K562 (cell line): ENCODE measurements around the gene PPARD. TPM values are rescaled to one million over a fixed set of nuclear protein-coding genes. Genes with fewer than 3 reads are reported as not detected.

ENCODE experiments used
- ATAC-seq: fragments of 200-7000 bp; cut with Tn5 transposase; 3 replicates; pipeline ENCODE4 v1.9.1; 2020; ENCODE audit warnings: moderate library complexity
- BruUV-seq: library from RNA; stranded (reverse); fragments of 400-500 nt; replicated peaks from 2 replicates; lab custom pipeline; 2021; lab: Mats Ljungman, UMichigan
- CTCF ChIA-PET: fragments of 300-600 bp; formaldehyde crosslinking; extraction: SDS; loops from one replicate; lab custom pipeline; 2021; ENCODE audit warnings: low intra/inter-chr PET ratio; lab: Yijun Ruan, JAX
- POLR2A ChIA-PET: fragments of 300-600, 350-650 bp; sonication (Branson Sonifier 250); formaldehyde crosslinking; extraction: SDS; loops from one replicate; lab custom pipeline; 2021; ENCODE audit warnings: antibody characterized with exemption, inconsistent platforms; lab: Yijun Ruan, JAX
- DNase-seq, 4 experiments: peaks; one replicate each; pipeline versions ENCODE4 v3.0.0 to v3.0.0-alpha.2; 2011 to 2018; ENCODE audit warnings: low spot score in 3 of 4, mixed read lengths in 3 of 4; ENCODE audit errors: extremely low read depth in 1 of 4
- FAIRE-seq: peaks from 2 replicates; lab custom pipeline; 2011; peaks lifted over from hg19 to GRCh38; lab: Jason Lieb, UNC
- H2AFZ ChIP-seq: 2 replicates; pipeline ENCODE4 v1.6.0; 2011; ENCODE audit warnings: low read depth, low read length, control low read depth, inconsistent platforms
- H3K27ac ChIP-seq: fragments of 200-600 bp; 3 replicates; pipeline ENCODE4 v1.8.0; 2011; ENCODE audit warnings: low read depth, mild to moderate bottlenecking, control low read depth, inconsistent platforms, low read length, moderate library complexity, mixed read lengths; ENCODE audit errors: extremely low read depth
- H3K27me3 ChIP-seq, 2 experiments: fragments of 300-600 bp in 1 of 2; 2 replicates in 1 of 2; 3 replicates in 1 of 2; pipeline versions ENCODE4 v1.6.0 to v1.8.0; 2011; ENCODE audit warnings: inconsistent platforms in 2 of 2, low read length in 2 of 2, mild to moderate bottlenecking in 1 of 2, mixed read lengths in 1 of 2, moderate library complexity in 1 of 2; ENCODE audit not compliant: control insufficient read depth in 2 of 2, insufficient read depth in 2 of 2
- H3K36me3 ChIP-seq: fragments of 300-600 bp; 3 replicates; pipeline ENCODE4 v1.8.0; 2011; ENCODE audit warnings: mild to moderate bottlenecking, low read length, inconsistent platforms; ENCODE audit not compliant: control insufficient read depth, insufficient read depth
- H3K4me1 ChIP-seq, 2 experiments: fragments of 200-600 bp in 1 of 2; replicated peaks in 1 of 2; 2 replicates in 1 of 2; 3 replicates in 1 of 2; pipeline versions ENCODE4 v1.5.1 to v1.8.0; 2011; ENCODE audit warnings: inconsistent platforms in 2 of 2, low read length in 2 of 2, mild to moderate bottlenecking in 1 of 2, mixed read lengths in 1 of 2, moderate library complexity in 1 of 2; ENCODE audit not compliant: control insufficient read depth in 2 of 2, insufficient read depth in 2 of 2
- H3K4me2 ChIP-seq: 2 replicates; pipeline ENCODE4 v1.6.1; 2011; ENCODE audit warnings: low read length, control low read depth, inconsistent platforms, mixed read lengths; ENCODE audit not compliant: insufficient read depth
- H3K4me3 ChIP-seq: fragments of 200-600 bp; sonication (generic), shearing (Covaris generic); 2 replicates; pipeline ENCODE4 v1.5.1; 2016; ENCODE audit warnings: control low read depth, inconsistent platforms
- H3K79me2 ChIP-seq: fragments of 200-600 bp; 3 replicates; pipeline ENCODE4 v1.8.0; 2011; ENCODE audit warnings: low read length, inconsistent platforms; ENCODE audit not compliant: control insufficient read depth, insufficient read depth
- H3K9ac ChIP-seq, 2 experiments: 2 replicates each; pipeline versions ENCODE4 v1.6.0 to v1.6.1; 2011; ENCODE audit warnings: low read depth in 2 of 2, low read length in 2 of 2, control low read depth in 1 of 2, inconsistent platforms in 1 of 2, mild to moderate bottlenecking in 1 of 2, mixed read lengths in 1 of 2; ENCODE audit not compliant: insufficient read depth in 1 of 2
- H3K9me1 ChIP-seq: one replicate; pipeline ENCODE4 v1.6.0; 2011; ENCODE audit warnings: inconsistent platforms, mild to moderate bottlenecking, low read length, moderate library complexity; ENCODE audit not compliant: control insufficient read depth, insufficient read depth
- H3K9me3 ChIP-seq: replicated peaks from 2 replicates; pipeline ENCODE4 v1.5.1; 2011; ENCODE audit warnings: low read depth, low read length, inconsistent platforms; ENCODE audit not compliant: control insufficient read depth, insufficient read depth
- H4K20me1 ChIP-seq: replicated peaks from 2 replicates; pipeline ENCODE4 v1.6.1; 2011; ENCODE audit warnings: low read length, inconsistent platforms, mixed read lengths; ENCODE audit not compliant: control insufficient read depth, insufficient read depth
- BCOR ChIP-seq: fragments of 450-650 bp; IDR thresholded peaks from 2 replicates; pipeline ENCODE4 v1.6.1; 2016
- CCNT2 ChIP-seq: IDR thresholded peaks from 2 replicates; pipeline ENCODE4 v1.6.1; 2011; ENCODE audit warnings: borderline replicate concordance, low read depth, mild to moderate bottlenecking, moderate library complexity, mixed read lengths, low read length; ENCODE audit not compliant: insufficient read length; ENCODE audit errors: extremely low read depth
- CEBPG ChIP-seq, 3 experiments: fragments of 200-800 bp in 1 of 3; sonication (Bioruptor generic) in 1 of 3; sonication (generic) in 1 of 3; formaldehyde crosslinking in 1 of 3; IDR thresholded peaks in 2 of 3; conservative IDR thresholded peaks in 1 of 3; 2 replicates each; pipeline versions ENCODE4 v1.6.1 to v1.8.0; 2016 to 2022; ENCODE audit warnings: missing compliant biosample characterization in 2 of 3, missing genetic modification characterization in 2 of 3, mild to moderate bottlenecking in 1 of 3, missing genetic modification reagents in 1 of 3
- EGR1 ChIP-seq: fragments of 450-650 bp; conservative IDR thresholded peaks from 2 replicates; pipeline ENCODE4 v1.6.1; 2017; ENCODE audit warnings: mild to moderate bottlenecking
- ETV1 ChIP-seq: fragments of 450-650 bp; conservative IDR thresholded peaks from 2 replicates; pipeline ENCODE4 v1.6.1; 2016; ENCODE audit warnings: missing genetic modification characterization, control low read depth, low read depth, missing compliant biosample characterization
- EWSR1 ChIP-seq: fragments of 450-650 bp; IDR thresholded peaks from 2 replicates; pipeline ENCODE4 v1.6.1; 2018; ENCODE audit warnings: borderline replicate concordance, mild to moderate bottlenecking, low read depth, moderate library complexity; ENCODE audit not compliant: partially characterized antibody
- KAT7 ChIP-seq: sonication (generic); formaldehyde crosslinking; IDR thresholded peaks from 2 replicates; pipeline ENCODE4 v1.8.0; 2022; ENCODE audit warnings: missing genetic modification reagents, mild to moderate bottlenecking, borderline replicate concordance
- MCM3 ChIP-seq: fragments of 450-650 bp; IDR thresholded peaks from 2 replicates; pipeline ENCODE4 v1.6.1; 2016
- MCM5 ChIP-seq: fragments of 450-650 bp; IDR thresholded peaks from 2 replicates; pipeline ENCODE4 v1.6.1; 2016; ENCODE audit warnings: low read depth
- RBM25 ChIP-seq: fragments of 200-400 bp; formaldehyde crosslinking; IDR thresholded peaks from 2 replicates; pipeline ENCODE4 v1.6.1; 2018; ENCODE audit warnings: low read length, low read depth, moderate library complexity; ENCODE audit not compliant: severe bottlenecking
- TCFL5 ChIP-seq: fragments of 250-450 bp; sonication (Bioruptor Pico); conservative IDR thresholded peaks from 2 replicates; pipeline ENCODE4 v1.6.1; 2021; ENCODE audit warnings: mild to moderate bottlenecking, moderate library complexity, matching md5 sums
- YBX1 ChIP-seq: fragments of 450-650 bp; IDR thresholded peaks from 2 replicates; pipeline ENCODE4 v1.7.1; 2016; ENCODE audit warnings: mild to moderate bottlenecking
- ZNF224 ChIP-seq: sonication (generic); formaldehyde crosslinking; IDR thresholded peaks from 2 replicates; pipeline ENCODE4 v1.8.0; 2022; ENCODE audit warnings: mild to moderate bottlenecking, missing genetic modification reagents
- ZNF316 ChIP-seq: fragments of 450-650 bp; IDR thresholded peaks from 2 replicates; pipeline ENCODE4 v1.6.1; 2016
- in situ Hi-C: fragments of 300-500 bp; cut with MboI; formaldehyde crosslinking; loops from 4 replicates; pipeline ENCODE4 v1.15.0; 2018; ENCODE audit warnings: inconsistent platforms, mixed read lengths
- intact Hi-C: fragments of 100-400 bp; cut with micrococcal nuclease; formaldehyde crosslinking; loops from 2 replicates; pipeline ENCODE4 v1.14.2; 2022
- polyA plus RNA-seq, 8 experiments: library from polyadenylated mRNA; depleted of rRNA in 4 of 8; stranded (reverse) in 5 of 8; unstranded in 3 of 8; fragments of >200 nt; fragmentation: Nextera tagmentation in 2 of 8; fragmentation: Illumina TruSeq in 1 of 8; extraction: Ambion mirVana in 2 of 8; extraction: Trizol in 1 of 8; gene quantifications; 2 replicates each; pipeline versions ENCODE4 v1.2.1 to v1.2.3, GENCODE V29; 2011 to 2014; ENCODE audit warnings: inconsistent platforms in 1 of 8, missing spikeins in 1 of 8
- total RNA-seq, 7 experiments: library from RNA; depleted of rRNA in 6 of 7; stranded (reverse); fragments of >200 nt in 6 of 7; fragmentation: Illumina TruSeq in 2 of 7; extraction: Trizol in 2 of 7; gene quantifications; 2 replicates each; pipeline versions ENCODE4 v1.2.1 to v1.2.3, GENCODE V29; 2011 to 2021; ENCODE audit warnings: low replicate concordance in 1 of 7
- TF ChIP-seq, protein P1 (sequence below), 2 experiments: fragments of 450-650 bp; IDR thresholded peaks; 2 replicates each; pipeline ENCODE4 v1.6.1; 2016
- TF ChIP-seq, protein P2 (sequence below): fragments of 250-450 bp; sonication (Bioruptor Pico); IDR thresholded peaks from 2 replicates; pipeline ENCODE4 v1.5.0; 2021; ENCODE audit warnings: mild to moderate bottlenecking, moderate library complexity
- TF ChIP-seq, protein P3 (sequence below): sonication (generic); formaldehyde crosslinking; IDR thresholded peaks from 2 replicates; pipeline ENCODE4 v1.8.0; 2022; ENCODE audit warnings: mild to moderate bottlenecking, missing genetic modification reagents

The PPARD gene
- total and polyA plus RNA-seq, 9 of the 15 experiments (the other 6 are each of a cell fraction or from before 2014, with no cell fraction given): 0.14 to 13.2 (median 3.8) TPM

DNA sequence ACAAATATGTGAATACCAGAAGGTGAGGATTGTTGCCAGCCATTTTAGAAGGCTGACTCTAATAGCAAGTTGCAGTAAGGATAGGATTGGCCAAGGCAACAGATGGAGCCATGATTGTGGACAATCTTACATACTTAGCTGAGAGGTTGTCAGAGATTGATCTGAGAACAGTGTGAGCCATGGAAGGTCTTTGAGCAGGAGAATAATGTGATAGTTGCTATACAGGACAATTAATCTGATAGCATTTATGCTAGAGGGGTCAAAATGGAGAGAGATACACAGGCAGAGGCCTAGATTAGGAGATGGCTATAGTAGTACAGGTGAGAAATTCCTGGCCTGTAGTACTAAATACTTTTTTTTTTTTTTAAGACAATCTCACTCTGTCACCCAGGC is 23.8 kb downstream of the PPARD start:
- H3K4me1 ChIP-seq: peaks cover 32 to 76% of the 10 kb centered on the region in 2 experiments
- no peaks in the 10 kb centered on the region for H3K9me1 ChIP-seq
- in situ Hi-C loops (no loop called here), intact Hi-C loops (no loop called here)
- no peak for DNase-seq
- ChIA-PET POLR2A (no interaction called here), CTCF (no interaction called here)
- no peak overlapping the region for H3K9ac ChIP-seq
- H3K36me3 ChIP-seq: no peaks in the 10 kb centered on the region
- no peak for FAIRE-seq
- no peak overlapping the region for H3K27ac ChIP-seq
- no peak overlapping the region for H3K4me2 ChIP-seq
- H3K9me3 ChIP-seq: no peaks in the 10 kb centered on the region
- peaks cover 39% of the 10 kb centered on the region for H3K79me2 ChIP-seq
- 0 out of 2 replicates have a peak, but pooled peaks cover 4% of the 10 kb centered on the region for H4K20me1 ChIP-seq
- no peak overlapping the region for H2AFZ ChIP-seq
- no peaks in the 10 kb centered on the region for H3K27me3 ChIP-seq
- ATAC-seq: no peak
- no TSS peak for BruUV-seq
- H3K4me3 ChIP-seq: no peak overlapping the region
- TF ChIP-seq ZNF316: no peak
- TF ChIP-seq YBX1: no peak
- TF ChIP-seq, protein P1, sequence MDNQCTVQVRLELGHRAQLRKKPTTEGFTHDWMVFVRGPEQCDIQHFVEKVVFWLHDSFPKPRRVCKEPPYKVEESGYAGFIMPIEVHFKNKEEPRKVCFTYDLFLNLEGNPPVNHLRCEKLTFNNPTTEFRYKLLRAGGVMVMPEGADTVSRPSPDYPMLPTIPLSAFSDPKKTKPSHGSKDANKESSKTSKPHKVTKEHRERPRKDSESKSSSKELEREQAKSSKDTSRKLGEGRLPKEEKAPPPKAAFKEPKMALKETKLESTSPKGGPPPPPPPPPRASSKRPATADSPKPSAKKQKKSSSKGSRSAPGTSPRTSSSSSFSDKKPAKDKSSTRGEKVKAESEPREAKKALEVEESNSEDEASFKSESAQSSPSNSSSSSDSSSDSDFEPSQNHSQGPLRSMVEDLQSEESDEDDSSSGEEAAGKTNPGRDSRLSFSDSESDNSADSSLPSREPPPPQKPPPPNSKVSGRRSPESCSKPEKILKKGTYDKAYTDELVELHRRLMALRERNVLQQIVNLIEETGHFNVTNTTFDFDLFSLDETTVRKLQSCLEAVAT (IDR thresholded peaks at IDR 0.05): no peak
- no peak for TF ChIP-seq CCNT2
- no peak for TF ChIP-seq MCM5
- TF ChIP-seq KAT7: no peak
- TF ChIP-seq BCOR: 0 out of 2 replicates have a peak, but pooled peaks have one; percentile 25
- no peak for TF ChIP-seq MCM3
- peak; percentile 48 for TF ChIP-seq RBM25
- TF ChIP-seq ETV1 (tag): no peak
- no peak for TF ChIP-seq TCFL5 (CRISPR knock-in tag)
- no peak for TF ChIP-seq EGR1
- TF ChIP-seq, protein P2, sequence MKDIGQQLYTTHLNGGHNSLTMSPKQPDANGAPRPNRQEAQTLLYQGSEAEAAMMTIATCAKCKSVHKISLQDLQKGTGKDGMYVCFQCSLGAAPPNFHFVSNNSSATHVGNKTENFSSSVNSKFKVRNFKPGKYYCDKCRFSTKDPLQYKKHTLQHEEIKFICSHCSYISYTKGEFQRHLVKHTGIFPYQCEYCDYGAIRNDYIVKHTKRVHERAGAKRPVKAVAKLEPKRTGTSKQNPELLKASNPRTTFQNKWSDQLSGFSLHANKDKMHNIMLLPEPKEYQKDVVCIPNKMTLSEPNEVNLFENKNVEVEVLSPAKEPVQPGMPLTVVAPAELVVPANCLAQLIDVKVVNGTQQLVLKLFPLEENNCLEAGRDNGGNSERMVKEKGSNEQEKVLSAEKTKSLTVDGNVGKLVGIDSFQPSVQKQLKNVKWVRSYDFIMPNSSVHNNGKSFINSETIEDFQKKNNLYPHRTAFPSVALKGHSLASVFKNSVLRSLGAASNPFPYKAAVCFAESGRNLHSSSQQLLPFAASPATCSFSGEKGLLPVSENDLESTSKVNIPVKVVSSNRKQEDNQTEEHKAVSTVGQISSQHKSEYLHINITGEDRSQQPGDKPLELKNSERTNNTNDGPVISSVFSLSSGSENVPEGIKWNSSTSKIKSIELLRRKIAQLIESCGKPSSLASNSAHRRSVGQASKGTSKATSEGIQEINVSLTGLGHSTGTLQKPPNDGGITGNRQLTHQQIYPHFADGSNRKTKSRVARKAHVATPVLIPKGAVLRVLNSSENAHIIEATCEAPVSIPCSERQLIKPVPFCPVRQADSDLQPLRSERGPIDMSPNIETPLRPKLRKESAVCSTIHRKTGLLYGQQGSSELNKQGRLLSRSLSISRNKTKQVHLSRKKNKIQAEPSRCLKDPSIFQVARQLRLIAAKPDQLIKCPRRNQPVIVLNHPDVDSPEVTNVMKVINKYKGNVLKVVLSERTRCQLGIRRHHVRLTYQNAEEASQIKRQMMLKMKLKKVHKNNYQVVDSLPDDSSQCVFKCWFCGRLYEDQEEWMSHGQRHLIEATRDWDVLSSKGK (CRISPR knock-in tag): no peak
- no peak for TF ChIP-seq CEBPG (CRISPR knock-in tag; IDR thresholded peaks at IDR 0.05)
- no peak for TF ChIP-seq CEBPG (tag; conservative IDR thresholded peaks at IDR 0.05 in 1 of 2, IDR thresholded peaks at IDR 0.05 in 1 of 2)
- no peak for TF ChIP-seq ZNF224
- TF ChIP-seq, protein P3, sequence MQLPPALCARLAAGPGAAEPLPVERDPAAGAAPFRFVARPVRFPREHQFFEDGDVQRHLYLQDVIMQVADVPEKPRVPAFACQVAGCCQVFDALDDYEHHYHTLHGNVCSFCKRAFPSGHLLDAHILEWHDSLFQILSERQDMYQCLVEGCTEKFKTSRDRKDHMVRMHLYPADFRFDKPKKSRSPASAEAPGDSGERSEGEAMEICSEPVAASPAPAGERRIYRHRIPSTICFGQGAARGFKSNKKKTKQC: no peak
- TF ChIP-seq EWSR1: no peak
